Caki2 (cell line): Measurements from ENCODE around the gene SHC3. TPM values are rescaled to one million over a fixed set of nuclear protein-coding genes. Genes with fewer than 3 reads are reported as not detected.

ENCODE experiments used
- DNase-seq: peaks from one replicate; pipeline ENCODE4 v3.0.0-alpha.2; 2015; ENCODE audit warnings: low read depth
- in situ Hi-C: cut with HindIII; loops from 2 replicates; pipeline ENCODE4 v1.10.0; 2016; ENCODE audit warnings: low sequenced_read_pairs, low pct_unique_long_range_greater_than_20kb, mixed read lengths
- total RNA-seq: library from RNA; depleted of rRNA; stranded (reverse); fragments of >200 nt; shearing (Covaris generic); gene quantifications from 2 replicates; pipeline ENCODE4 v1.2.3, GENCODE V29; 2014; ENCODE audit warnings: low replicate concordance

Gene SHC3
- total RNA-seq, 1 experiment from 2014 or later, result 1.0 TPM

- DNase-seq, result peak; percentile 26
- in situ Hi-C loops, result no loop called here
Observed at GRCh38 chr9:88988796-88989641, 189.6 kb downstream of the SHC3 start.

GRCh38 chr9:88987661-88988060 is 191.0 kb downstream of the SHC3 start:
- no peak for DNase-seq
- in situ Hi-C loops, result no loop called here

- DNase-seq, result no peak
- in situ Hi-C loops, result no loop called here
Observed at GRCh38 chr9:88986776-88987175, 191.8 kb downstream of the SHC3 start.

GRCh38 chr9:88985616-88986015 is 193.0 kb downstream of the SHC3 start:
- no peak for DNase-seq
- in situ Hi-C loops, result no loop called here

- in situ Hi-C loops, result no loop called here
- no peak for DNase-seq
Observed at GRCh38 chr9:88984543-88984883, 194.1 kb downstream of the SHC3 start.

GRCh38 chr9:88983865-88984542 is 194.6 kb downstream of the SHC3 start:
- in situ Hi-C loops, result no loop called here
- no peak for DNase-seq

GRCh38 chr9:88980740-88981203 is 197.8 kb downstream of the SHC3 start:
- DNase-seq, result no peak
- in situ Hi-C loops, result no loop called here

- in situ Hi-C loops, result no loop called here
Observed at GRCh38 chr9:88979791-88980190, 198.8 kb downstream of the SHC3 start.

GRCh38 chr9:88979021-88979420 is 199.6 kb downstream of the SHC3 start:
- DNase-seq, result no peak
- in situ Hi-C loops, result no loop called here

More at GRCh38 chr9:88979791-88980190, 198.8 kb downstream of the SHC3 start:
- no peak for DNase-seq

GRCh38 chr9:88978034-88978433 is 200.6 kb downstream of the SHC3 start:
- no peak for DNase-seq
- in situ Hi-C loops, result no loop called here

GRCh38 chr9:88976890-88977257 is 201.7 kb downstream of the SHC3 start:
- no peak for DNase-seq
- in situ Hi-C loops, result no loop called here

GRCh38 chr9:88975966-88976889 is 202.4 kb downstream of the SHC3 start:
- in situ Hi-C loops, result no loop called here

GRCh38 chr9:88974641-88975040 is 204.0 kb downstream of the SHC3 start:
- in situ Hi-C loops, result no loop called here
- DNase-seq, result no peak

More at GRCh38 chr9:88975966-88976889, 202.4 kb downstream of the SHC3 start:
- no peak for DNase-seq

- no peak for DNase-seq
- in situ Hi-C loops, result no loop called here
Observed at GRCh38 chr9:88973281-88974045, 205.2 kb downstream of the SHC3 start.

- in situ Hi-C loops, result no loop called here
- DNase-seq, result no peak
Observed at GRCh38 chr9:88972401-88972800, 206.2 kb downstream of the SHC3 start.

- in situ Hi-C loops, result no loop called here
- DNase-seq, result no peak
Observed at GRCh38 chr9:88971131-88971960, 207.3 kb downstream of the SHC3 start.

- in situ Hi-C loops, result no loop called here
- DNase-seq, result no peak
Observed at GRCh38 chr9:88969646-88970373, 208.8 kb downstream of the SHC3 start.
